Heart left ventricle (tissue), 13 donors: Measurements from ENCODE around the gene ARNT2.

Source experiments
- CTCF ChIP-seq, 12 donors: fragments of 200-600 bp; sonication (generic) in 4 of 12; IDR thresholded peaks; one replicate each; pipeline versions ENCODE4 v1.5.0 to v1.8.0; 2018 to 2022; ENCODE audit warnings: antibody characterized with exemption in 12 of 12, mild to moderate bottlenecking in 5 of 12
- POLR2A ChIP-seq, 2 donors: fragments of 450-650 bp; IDR thresholded peaks; one replicate each; pipeline ENCODE4 v1.6.1; 2017; ENCODE audit warnings: antibody characterized with exemption in 2 of 2, mild to moderate bottlenecking in 2 of 2, moderate library complexity in 2 of 2
- donor health status: ischemic (EF 13 %, LVEDD 7.1; RV severe dilation, severe dysfunction).
- donor health status: DM: no; HTN: yes; CAD: no.
- donor health status: DM: no; HTN: no; CAD: no.
- donor health status: ischemic (EF 25% LVEDD 6.9; RV normal size, moderate dysfunction).
- donor health status: ischemic (EF 25% LVEDD 5.7; RV mildly dilated, moderate dysfunction).
- donor health status: ischemic (EF 35%, LVEDD 5.7; RV mildly dilated, moderate dysfunction).
- donor health status: nonischemic (EF 11% LVEDD 7.7; RV severe dilation, severe dysfunction).
- donor health status: DM: yes; HTN: yes; CAD: no.
- donor health status: PGD.
- donor health status: ischemic (EF 29% LVEDD 5.4; RV normal size, mild dysfunction).
- donor health status: nonischemic (EF 23%, LVEDD 6.1; RV moderate dilation, normal function).

- TF ChIP-seq CTCF (IDR thresholded peaks at IDR 0.05) = no peak
- TF ChIP-seq POLR2A (IDR thresholded peaks at IDR 0.05) = no peak
Observed at GRCh38 chr15:80405970-80406369, 1.8 kb downstream of the ARNT2 start.
